Neutrophil (primary cell): ENCODE results near the gene PTPN13.

Source experiments
- H3K27ac ChIP-seq: fragments of 200-600 bp; sonication (generic); 2 replicates; pipeline ENCODE4 v1.5.1; 2016; ENCODE audit warnings: mild to moderate bottlenecking, moderate library complexity
- H3K27me3 ChIP-seq: fragments of 200-600 bp; sonication (generic); 2 replicates; pipeline ENCODE4 v1.6.0; 2016; ENCODE audit warnings: mild to moderate bottlenecking
- H3K36me3 ChIP-seq: fragments of 200-600 bp; sonication (generic); 2 replicates; pipeline ENCODE4 v1.5.1; 2017
- H3K4me1 ChIP-seq, 2 experiments: fragments of 200-600 bp in 1 of 2; sonication (generic) in 1 of 2; 1 replicate in 1 of 2; 2 replicates in 1 of 2; pipeline versions ENCODE4 v1.5.1 to v1.6.1; 2013 to 2016; ENCODE audit warnings: low read depth in 1 of 2, low read length in 1 of 2, mild to moderate bottlenecking in 1 of 2, moderate library complexity in 1 of 2; ENCODE audit not compliant: control insufficient read depth in 1 of 2, insufficient read depth in 1 of 2
- H3K4me3 ChIP-seq, 2 experiments: fragments of 200-600 bp in 1 of 2; sonication (generic) in 1 of 2; 1 replicate in 1 of 2; 2 replicates in 1 of 2; pipeline ENCODE4 v1.5.1; 2013 to 2016; ENCODE audit warnings: low read depth in 1 of 2, low read length in 1 of 2, mild to moderate bottlenecking in 1 of 2, moderate library complexity in 1 of 2
- H3K9me3 ChIP-seq: fragments of 200-600 bp; sonication (generic); 2 replicates; pipeline ENCODE4 v1.5.1; 2016
- CTCF ChIP-seq: fragments of 200-600 bp; sonication (generic); IDR thresholded peaks from 2 replicates; pipeline ENCODE4 v1.5.1; 2016; ENCODE audit warnings: antibody characterized with exemption

The PTPN13 gene

GRCh38 chr4:86613734-86614133 is 19.6 kb downstream of the PTPN13 start:
- H3K27ac ChIP-seq = no peak overlapping the region
- H3K36me3 ChIP-seq = no peaks in the 10 kb centered on the region
- no peak for TF ChIP-seq CTCF
- no peaks in the 10 kb centered on the region for H3K9me3 ChIP-seq
- no peaks in the 10 kb centered on the region for H3K27me3 ChIP-seq
- no peak overlapping the region for H3K4me3 ChIP-seq
- no peaks in the 10 kb centered on the region for H3K4me1 ChIP-seq

GRCh38 chr4:86614865-86615264 is 20.8 kb downstream of the PTPN13 start:
- H3K9me3 ChIP-seq = no peaks in the 10 kb centered on the region
- no peak overlapping the region for H3K27ac ChIP-seq
- no peak for TF ChIP-seq CTCF
- H3K36me3 ChIP-seq = no peaks in the 10 kb centered on the region
- no peaks in the 10 kb centered on the region for H3K4me1 ChIP-seq
- no peak overlapping the region for H3K4me3 ChIP-seq
- H3K27me3 ChIP-seq = no peaks in the 10 kb centered on the region

GRCh38 chr4:86615501-86615900 is 21.4 kb downstream of the PTPN13 start:
- no peak for TF ChIP-seq CTCF
- H3K27ac ChIP-seq = no peak overlapping the region
- no peaks in the 10 kb centered on the region for H3K4me1 ChIP-seq
- no peaks in the 10 kb centered on the region for H3K36me3 ChIP-seq
- H3K27me3 ChIP-seq = no peaks in the 10 kb centered on the region
- H3K4me3 ChIP-seq = no peak overlapping the region
- H3K9me3 ChIP-seq = no peaks in the 10 kb centered on the region

- H3K4me1 ChIP-seq = no peaks in the 10 kb centered on the region
- TF ChIP-seq CTCF = no peak
- no peaks in the 10 kb centered on the region for H3K36me3 ChIP-seq
- no peak overlapping the region for H3K27ac ChIP-seq
- H3K27me3 ChIP-seq = no peaks in the 10 kb centered on the region
- no peaks in the 10 kb centered on the region for H3K9me3 ChIP-seq
- no peak overlapping the region for H3K4me3 ChIP-seq
Observed at GRCh38 chr4:86619656-86620055, 25.5 kb downstream of the PTPN13 start.

- TF ChIP-seq CTCF = no peak
- Histone ChIP-seq H3K9me3 (no peaks in the 10 kb centered on the region), H3K4me3 (no peak overlapping the region), H3K27ac (no peak overlapping the region), H3K36me3 (no peaks in the 10 kb centered on the region), H3K27me3 (no peaks in the 10 kb centered on the region), H3K4me1 (no peaks in the 10 kb centered on the region)
Observed at GRCh38 chr4:86621435-86621834, 27.3 kb downstream of the PTPN13 start.

GRCh38 chr4:86626066-86626465 is 32.0 kb downstream of the PTPN13 start:
- no peak overlapping the region for H3K27ac ChIP-seq
- no peaks in the 10 kb centered on the region for H3K36me3 ChIP-seq
- TF ChIP-seq CTCF = no peak
- no peaks in the 10 kb centered on the region for H3K4me1 ChIP-seq
- no peaks in the 10 kb centered on the region for H3K9me3 ChIP-seq
- H3K4me3 ChIP-seq = no peak overlapping the region
- no peaks in the 10 kb centered on the region for H3K27me3 ChIP-seq
